Bone marrow (tissue), 2 donors: Measurements from ENCODE around the gene SYT9.

Experiments
- DNase-seq, 2 donors: peaks; one replicate each; lab custom pipeline; 2025; lab: John Stamatoyannopoulos, UW

Gene SYT9

DNA sequence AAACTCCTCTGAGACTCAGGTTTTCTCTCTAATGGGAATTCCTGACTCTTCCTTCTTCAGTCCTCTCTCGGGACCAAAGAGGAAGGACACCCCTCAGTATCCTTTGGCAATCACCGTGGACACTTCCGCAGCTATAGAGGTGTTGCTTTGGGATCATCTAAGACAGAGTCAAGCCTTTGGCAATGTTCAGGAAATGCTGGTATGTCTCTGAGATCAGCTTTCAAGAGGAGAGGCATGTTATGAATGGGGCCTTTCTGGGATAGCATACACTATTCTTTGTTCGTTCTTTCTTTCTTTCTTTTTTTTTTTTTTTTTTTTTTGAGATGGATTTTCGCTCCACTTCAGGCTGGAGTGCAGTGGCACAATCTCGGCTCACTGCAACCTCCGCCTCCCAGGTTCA, 219.4 kb downstream of the SYT9 start:
- no peak for DNase-seq

DNA sequence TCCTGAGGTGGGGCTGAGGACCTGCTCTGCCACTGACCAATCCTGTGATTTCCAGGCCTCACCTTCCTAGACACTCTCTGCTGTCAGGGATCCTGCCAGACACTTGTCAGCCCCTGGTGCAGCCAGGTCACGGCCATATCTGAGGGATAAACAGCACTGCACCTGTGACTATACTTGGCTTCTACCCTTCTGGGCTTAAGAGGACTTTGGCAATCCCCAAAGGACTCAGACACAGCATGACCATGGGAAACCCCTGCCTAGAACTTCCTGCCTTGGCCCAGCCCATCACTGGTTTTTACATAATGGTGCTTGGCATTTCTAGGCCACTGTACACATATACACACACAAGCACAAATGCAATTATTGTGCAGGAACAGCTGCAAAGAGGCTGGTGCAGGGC, 222.0 kb downstream of the SYT9 start:
- no peak for DNase-seq

DNA sequence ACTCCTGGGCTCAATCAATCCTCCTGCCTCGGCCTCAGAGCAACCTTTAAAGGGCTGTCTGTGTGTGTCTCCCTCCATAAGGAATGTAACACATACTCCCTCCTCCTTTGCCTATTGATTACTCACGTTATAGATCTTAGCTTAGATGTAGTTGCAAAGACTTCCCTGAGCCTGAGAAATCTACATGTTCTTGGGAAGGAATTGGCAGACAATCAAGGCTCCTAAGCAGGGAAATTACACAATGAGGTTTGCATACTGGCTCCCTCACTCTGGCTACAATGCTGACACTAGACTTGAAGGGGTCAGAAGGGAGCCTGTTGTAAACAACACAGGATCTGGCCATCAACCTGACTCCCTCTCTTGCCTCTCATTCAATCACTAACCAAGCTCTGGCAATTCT, 228.4 kb downstream of the SYT9 start:
- DNase-seq, result no peak

DNA sequence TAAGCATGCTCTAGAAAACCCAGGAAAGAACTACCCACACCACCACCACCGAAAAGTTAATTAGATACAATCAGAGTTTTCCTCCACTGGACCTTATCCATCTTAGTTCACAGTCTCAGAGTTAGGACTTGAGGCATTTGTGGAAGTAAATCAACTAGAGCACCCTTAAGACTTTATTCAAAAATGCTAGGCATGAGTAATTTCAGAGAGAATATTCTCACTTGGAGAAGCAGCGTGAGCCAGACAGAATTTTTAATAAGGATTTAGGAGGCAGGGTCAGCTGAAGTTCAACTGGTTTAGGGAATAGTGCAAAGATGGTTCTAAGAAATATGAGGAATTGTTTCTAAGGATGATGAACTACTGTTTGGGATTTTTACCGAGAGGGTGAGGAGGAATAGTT, 232.4 kb downstream of the SYT9 start:
- DNase-seq, result no peak

DNA sequence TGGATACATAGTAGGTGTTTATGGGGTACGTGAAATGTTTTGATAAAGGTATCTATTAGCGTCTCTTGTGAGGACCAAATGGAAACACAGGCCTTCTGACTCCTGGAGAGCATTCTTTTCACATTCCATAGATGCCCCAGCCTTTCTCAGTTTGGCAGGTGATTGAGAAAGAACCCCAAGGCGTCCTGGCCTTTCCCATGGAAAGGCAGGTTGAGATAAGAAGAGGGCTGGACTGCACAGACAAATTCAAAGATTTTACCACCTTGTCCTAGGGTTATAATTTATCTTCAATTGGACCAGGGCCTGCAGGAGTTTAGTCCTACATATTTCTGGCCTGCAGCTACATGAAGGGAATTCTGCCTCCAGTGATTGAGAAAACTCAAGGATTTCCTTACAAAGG, 232.9 kb downstream of the SYT9 start:
- DNase-seq, result no peak

DNA sequence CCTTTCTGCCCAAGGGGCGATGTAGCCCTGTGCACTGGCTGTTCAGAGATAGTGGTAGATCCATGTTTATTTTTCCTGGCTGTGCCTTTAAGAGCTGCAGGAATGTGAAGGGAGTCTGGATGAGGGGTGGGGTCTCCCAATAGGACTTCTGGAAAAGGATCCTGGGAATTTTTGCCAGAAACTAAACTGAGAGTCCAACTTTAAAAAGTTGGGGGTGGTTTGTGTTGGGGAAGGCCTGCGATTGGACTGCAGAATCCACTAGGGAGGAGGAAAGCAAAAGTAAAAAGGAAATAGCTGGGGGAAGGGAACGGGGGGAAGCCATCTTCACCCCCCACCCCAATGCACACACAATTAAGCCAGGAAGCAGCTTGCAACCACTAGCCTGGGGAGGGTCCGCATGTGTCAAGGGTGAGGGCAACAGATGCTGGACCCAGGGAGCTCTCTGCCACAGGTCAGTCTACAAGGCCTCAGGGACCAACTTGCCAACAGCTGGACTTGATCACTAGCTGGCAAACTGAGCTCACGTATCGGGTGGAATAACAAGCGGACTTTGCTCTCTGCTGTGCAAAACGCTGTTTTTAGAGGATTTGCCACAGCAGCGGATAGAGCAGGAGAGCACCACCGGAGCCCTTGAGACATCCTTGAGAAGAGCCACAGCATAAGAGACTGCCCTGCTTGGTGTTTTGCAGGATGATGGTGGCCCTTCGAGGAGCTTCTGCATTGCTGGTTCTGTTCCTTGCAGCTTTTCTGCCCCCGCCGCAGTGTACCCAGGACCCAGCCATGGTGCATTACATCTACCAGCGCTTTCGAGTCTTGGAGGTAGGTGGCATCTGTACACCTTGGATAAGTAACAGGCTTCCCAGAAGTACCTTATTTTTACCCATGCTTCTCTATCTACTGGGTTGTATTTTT, 233.7 kb downstream of the SYT9 start, which contains the start of gene OLFML1:
TSS of gene OLFML1 (plus strand) at position 321 of the 912 bp plus-strand sequence. CDS start at position 691, 370 bp downstream.
- DNase-seq, result no peak

DNA sequence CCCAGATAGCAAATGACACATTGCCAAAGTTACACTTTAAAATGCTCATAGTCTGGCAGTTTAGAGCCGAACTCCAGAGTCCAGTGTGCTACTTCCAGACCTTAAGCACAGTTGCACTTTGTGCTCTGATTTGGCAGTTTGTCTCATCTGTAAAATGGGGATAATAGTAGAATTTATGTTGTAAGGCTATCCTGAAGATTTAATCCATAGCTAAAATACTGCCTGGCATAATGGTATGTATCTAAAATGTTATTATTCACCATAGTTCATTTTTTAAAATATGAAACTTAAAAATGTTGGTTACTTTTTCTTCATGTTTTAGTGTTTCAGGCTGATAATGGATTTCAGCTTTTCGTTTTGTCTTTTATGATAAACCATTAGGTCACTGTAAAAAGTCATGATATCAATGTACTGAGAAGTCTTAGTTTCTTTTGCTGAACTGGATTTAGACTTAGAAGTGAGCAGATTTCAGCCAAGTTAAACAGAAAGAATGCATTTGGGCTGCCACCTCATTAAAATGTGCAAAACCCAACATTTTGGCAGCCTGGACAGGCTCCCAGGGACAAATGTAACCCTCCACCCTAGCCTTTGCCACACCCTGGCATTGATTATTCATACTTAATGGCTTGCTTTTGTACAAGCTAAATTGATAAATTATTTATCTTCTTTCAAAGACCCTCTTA, 234.5 kb downstream of the SYT9 start:
- DNase-seq, result no peak

DNA sequence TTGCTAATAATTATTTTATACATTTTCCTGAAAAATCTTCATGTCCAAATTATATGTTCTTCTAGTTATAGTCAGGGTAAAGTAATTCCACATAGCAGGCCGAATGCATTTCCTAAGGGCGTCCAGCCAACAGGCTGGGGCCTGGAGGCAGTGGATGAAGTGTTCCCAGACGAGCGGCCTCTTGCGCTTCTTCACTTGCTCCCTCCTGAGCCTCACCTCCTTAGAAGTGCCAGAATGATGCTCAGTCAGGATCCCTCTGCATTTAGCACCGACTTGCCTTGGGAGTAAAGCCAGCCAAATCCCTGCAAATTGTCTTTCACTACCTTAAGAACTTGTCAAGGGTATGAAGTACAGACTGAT, 235.1 kb downstream of the SYT9 start:
- no peak for DNase-seq

DNA sequence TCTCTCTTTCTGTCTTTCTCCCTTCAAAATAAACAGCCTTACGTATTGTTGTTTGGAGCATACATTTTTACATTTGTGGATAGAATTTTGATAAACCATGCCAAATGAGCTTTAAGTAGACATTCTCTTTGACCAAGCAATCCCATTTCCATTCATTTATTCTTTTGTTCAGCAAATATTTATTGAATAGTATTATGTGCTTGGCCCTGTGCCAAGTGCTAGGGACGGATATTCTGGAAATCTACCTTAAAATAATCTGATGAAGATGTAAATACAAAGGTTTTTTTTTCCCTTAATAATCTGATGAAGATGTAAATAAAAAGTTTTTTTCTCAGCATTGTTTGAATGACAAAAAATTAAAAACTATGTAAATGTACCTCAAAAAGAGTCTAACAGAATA, 235.7 kb downstream of the SYT9 start:
- no peak for DNase-seq

DNA sequence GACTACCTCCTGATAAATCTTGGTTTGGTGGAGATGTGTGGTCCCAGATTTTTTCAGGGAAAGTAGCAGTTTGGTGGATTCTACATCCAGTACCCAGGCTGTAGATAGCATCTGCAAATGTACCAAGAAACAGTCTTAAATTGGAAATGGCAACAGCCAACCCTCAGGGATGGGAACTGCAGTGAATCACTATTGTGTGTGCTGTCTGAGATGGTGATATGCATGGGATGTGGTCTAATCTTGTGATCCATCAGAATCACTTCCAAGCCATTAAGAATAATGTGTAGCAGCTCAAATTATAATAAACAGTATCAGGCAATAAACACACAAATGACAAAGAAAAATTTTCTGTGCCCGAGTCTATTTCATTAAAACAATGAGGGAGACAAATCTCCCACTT, 237.0 kb downstream of the SYT9 start:
- DNase-seq, result no peak

DNA sequence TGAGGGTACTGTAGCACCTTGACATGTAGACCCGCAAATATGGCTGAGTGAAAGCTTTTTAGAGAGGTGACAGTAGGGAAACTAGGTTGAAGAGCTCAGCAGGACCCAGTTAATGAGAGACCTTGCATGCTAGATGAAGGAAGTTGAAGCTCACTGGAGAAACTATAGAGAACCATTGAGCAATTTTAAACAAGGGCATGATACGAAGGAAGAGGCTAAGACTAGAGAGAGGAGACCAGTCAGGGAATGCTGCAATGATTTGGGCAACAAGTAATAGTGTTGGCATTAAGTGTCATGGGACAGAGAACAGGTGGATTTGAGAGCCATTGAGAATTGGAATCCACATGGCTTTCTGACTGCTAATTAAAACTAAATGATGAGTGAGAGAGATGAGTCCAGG, 237.7 kb downstream of the SYT9 start:
- no peak for DNase-seq

DNA sequence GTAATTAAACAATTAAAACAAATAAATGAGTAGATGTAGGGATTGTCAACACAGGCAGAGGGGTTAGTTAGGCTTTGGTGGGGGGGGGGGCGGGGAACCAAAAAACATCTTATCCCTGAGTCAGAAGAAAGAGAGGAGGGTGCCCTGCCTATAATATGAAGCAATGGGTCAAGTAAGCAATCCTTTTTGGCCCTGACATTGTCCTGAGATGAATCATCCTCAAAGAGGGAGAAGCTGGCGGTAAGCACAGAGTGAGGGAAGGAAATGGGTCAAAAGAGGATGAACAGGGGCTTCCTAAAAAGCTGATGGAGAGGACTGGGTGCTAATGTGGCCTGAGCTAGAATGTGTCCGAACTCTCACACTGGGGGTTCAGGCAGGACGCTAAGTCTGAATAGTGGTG, 238.3 kb downstream of the SYT9 start:
- DNase-seq, result no peak

DNA sequence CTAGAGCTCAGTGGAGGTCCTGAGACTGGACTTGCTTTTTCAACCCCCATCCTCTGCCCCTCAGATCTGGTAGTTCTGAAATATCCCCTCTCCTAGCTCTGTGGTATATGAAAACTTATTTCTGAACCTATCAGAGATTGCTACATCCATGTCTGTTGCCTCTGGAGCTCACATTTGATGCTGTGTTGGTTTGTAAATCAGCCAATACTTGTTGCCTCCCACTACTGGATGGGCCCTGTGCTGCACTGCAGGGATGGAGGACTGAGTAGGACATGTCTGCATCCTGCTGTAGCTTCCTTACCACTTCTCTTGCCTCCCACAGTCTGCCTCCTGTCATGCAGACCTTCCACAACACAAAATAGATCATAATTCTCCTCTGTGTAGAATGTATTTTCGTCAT, 238.8 kb downstream of the SYT9 start:
- no peak for DNase-seq

DNA sequence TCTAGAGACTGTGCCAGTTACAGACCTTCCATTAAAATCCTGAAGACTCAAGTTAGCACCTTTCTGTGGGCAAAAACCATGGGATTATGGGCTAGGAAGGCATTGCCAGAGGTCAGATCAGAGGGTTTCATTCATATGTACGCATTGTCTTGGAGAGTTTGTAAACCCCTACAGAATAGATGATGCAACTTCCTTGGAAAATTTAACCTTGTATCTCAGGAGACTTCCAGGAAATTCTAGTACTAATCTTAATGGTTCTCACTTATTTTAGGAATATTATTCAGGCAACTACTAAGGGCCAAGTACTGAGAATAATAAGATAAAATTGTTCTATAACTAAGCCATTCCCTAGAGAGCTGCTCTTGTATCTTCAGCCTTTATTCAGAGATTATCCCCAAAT, 240.5 kb downstream of the SYT9 start:
- no peak for DNase-seq

DNA sequence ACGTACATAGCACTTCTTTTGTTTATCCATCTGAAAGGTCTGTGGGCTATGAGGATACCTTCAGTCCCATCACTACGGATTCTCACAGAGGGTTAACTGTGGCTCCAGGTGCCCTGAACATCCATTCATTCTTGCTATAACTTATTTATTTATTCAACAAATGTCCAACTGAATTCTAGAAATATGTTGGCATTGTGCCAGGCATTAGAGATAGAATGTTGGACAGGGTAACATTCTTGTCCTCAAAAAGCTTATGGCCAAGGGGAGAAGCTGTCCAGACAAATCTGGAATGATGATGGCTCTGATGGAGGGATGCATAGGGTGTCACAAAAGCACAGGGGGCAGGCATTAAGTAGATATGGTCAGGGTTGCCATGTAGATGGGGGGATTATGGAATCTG, 242.0 kb downstream of the SYT9 start:
- DNase-seq, result no peak

DNA sequence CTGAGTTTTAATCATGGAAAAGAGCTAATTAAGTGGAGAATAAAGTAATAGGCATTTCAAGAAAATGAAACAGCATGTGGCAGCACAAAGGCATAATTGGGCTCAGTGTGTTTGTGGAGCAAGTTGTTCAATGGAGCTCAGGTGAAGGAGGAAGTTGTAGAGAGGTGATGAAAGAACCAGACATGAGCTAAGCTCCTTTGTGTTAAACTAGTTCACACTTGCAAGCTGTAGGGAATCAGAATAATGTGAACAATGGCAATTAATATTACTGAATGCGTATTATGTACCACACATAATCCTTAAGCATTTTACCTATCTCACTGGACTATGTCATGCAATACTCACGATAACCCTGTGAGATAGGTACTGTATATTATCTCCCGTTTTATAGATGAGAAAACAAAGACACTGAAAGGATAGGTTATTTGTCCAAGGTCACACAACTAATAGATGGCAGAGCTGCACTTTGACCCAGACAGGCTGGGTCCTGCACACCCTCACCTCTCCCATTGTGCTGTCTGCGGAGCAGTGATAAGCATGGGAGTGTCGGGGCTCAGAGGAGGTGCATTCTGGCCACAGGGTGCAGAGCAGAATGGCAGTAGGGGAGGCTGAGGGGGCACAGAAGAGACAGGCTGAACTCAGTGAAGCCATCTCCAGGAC, 242.5 kb downstream of the SYT9 start:
- no peak for DNase-seq

DNA sequence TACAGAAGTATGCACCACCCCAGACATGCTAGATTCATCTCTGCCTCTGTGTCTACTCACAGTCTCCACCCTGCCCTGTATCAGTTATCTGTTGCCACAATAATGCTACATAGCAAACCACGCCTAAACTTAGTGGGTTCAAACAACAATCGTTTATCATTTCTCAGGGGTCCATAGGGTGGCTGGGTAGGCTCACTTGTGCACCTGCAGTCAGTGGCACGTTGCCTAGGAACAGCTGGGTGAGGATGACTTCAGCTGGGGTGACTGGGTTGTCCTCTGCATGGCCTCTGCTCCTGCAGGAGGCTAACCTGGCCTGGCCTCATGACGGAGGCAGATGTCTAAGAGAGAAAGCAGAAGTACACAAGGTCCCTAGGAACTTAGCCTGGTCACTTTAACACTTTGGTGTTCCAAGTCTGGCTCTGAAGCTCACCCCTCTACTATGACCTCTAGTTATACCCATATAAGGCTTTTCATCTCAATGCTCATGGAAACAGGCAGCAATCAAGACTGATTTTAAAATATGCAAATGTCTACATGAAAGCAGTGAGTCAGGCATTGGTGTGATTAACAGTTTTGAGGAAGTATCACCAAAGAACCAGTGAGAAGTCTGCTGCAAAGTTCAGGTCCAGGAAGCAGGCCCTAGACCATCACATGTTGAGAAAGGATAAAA, 244.3 kb downstream of the SYT9 start:
- no peak for DNase-seq

DNA sequence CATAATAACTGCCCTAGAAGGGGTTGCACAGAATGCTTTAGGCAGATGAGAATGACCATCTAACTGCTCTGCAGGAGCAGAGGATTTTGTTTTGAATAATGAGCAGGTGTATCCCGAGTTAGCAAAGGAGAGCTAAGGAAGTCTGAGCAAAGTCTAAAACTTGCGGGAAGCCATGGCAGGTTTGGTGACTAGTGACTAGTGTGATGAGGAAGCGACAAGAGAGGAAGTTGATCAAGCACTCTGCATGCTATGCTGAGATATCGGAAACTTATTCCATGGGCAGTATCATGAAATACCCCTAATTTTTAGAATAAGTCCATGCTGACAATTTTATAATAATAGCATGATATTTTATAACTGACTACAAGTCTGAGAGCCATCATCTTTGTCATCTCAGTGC, 246.5 kb downstream of the SYT9 start:
- no peak for DNase-seq

DNA sequence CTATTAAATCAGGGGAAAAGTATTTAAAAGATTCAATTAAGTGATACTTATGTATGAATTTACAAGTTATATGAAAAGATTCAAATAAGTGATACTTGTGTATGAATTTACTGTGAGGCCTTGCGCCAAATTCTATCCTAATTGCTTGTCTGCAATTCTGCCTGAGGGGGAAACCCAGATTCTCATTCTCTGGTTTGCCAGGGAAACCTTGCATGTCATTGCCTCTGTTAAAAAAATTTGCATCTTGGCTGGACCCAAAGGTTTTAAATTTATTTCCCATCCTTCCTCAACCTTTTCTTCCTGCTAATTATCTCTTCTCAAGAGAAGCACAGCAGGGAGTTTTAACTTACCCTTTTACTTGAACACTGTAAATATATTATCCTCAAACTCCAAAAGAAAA, 247.4 kb downstream of the SYT9 start:
- DNase-seq, result no peak

DNA sequence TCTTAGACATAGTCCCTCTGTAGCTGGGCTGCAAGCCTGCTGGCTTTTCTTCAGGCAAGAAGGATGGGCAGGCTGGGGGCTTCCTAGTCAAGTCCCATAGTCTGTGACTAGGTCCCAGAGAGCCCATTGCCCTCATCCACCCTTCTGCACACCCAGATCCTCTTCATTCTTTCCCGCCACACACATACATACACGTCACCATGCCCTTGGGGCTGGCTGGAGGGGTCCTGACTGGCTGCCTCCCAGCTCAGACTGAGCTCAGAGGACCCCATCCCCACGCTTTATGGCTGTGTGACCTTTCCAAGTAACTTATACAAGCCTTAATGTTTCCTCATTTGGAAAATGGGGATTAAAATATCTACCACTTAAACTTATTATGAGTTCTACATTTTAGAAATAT, 248.5 kb downstream of the SYT9 start:
- DNase-seq, result no peak

DNA sequence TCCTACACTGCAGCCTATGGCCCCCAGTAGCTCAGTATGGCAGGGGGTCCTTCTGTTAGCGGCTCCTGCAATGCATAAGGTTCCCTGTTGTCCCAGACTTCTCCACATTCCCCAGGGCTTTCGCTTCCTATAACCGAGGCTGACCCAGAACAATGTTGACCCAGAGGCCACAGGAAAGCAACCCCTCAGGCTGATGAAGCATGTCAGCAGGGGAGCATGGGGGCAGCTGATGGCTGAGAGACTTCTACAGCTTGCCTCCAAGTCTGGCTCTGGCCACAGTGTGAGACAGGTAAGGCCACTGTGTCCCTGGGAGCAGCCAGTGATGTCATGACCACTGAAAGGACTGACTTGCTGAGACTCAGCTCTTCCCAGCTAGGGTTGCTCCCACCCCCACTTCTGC, 249.5 kb downstream of the SYT9 start:
- no peak for DNase-seq

DNA sequence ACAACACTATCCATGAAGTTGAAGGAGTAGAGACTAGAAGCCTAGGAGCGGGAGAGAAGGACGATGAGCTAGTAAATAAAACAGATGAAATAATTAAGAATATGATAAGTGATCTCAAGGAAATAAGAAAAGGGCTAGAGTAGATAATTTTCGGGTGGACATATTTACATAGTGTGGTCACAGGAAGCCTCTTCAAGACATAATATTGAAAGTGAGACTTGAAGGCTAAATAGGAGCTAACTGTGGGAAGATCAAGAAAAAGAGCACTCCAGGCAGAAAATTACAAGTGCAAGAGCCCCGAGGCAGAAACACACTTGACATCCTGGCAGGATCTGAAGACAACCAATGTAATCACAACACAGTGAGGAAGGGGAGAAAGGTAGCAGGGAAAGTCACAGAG, 250.2 kb downstream of the SYT9 start:
- no peak for DNase-seq

DNA sequence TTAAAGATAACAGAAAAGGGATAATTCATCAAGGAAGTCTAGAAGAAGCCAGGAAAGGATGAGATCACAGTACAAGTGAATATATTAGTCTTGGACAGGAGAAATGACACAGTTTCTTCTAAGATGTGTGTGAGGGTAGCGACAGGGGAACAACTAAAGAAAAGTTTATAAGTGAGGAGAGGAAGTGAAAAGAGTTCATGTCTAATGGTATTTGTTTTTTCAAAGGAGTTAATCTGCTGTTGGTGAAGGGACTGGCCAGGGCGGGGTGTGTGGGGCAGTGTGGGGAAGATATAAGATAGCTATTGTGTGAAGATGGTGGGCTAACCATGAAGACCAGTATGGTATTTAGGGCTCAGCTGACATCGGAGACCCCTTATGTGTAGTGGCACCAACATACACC, 254.5 kb downstream of the SYT9 start:
- no peak for DNase-seq
